Measurements from ENCODE around the gene SLC25A12. TPM values are rescaled to one million over a fixed set of nuclear protein-coding genes. Genes with fewer than 3 reads are reported as not detected.
A peak's percentile ranks its signal among the peaks of the same experiment; 100 is the strongest.

The SLC25A12 gene
- total RNA-seq, 1 donor from 2014 or later, result 16.5 TPM

GRCh38 chr2:171883275-171883893, 10.7 kb downstream of the SLC25A12 start:
- no peak overlapping the region for H3K27ac Mint-ChIP-seq (ENCODE audit: unreplicated experiment)
- no peak for TF ChIP-seq CTCF (IDR thresholded peaks at IDR 0.05)
- DNase-seq (ENCODE audit: extremely low spot score, unreplicated experiment), result no peak
- H3K4me1 Mint-ChIP-seq (ENCODE audit: unreplicated experiment), result peaks cover 12% of the 10 kb centered on the region
- no peaks in the 10 kb centered on the region for H3K36me3 Mint-ChIP-seq (ENCODE audit: unreplicated experiment)
- no peaks in the 10 kb centered on the region for H3K9me3 Mint-ChIP-seq (ENCODE audit: unreplicated experiment)
- H3K4me3 Mint-ChIP-seq (ENCODE audit: unreplicated experiment), result no peak overlapping the region
- H3K27me3 Mint-ChIP-seq (ENCODE audit: unreplicated experiment), result no peaks in the 10 kb centered on the region

- peaks cover 21% of the 10 kb centered on the region for H3K4me1 Mint-ChIP-seq (ENCODE audit: unreplicated experiment)
- DNase-seq (ENCODE audit: extremely low spot score, unreplicated experiment), result no peak
- no peak overlapping the region for H3K4me3 Mint-ChIP-seq (ENCODE audit: unreplicated experiment)
- H3K36me3 Mint-ChIP-seq (ENCODE audit: unreplicated experiment), result no peaks in the 10 kb centered on the region
- H3K27me3 Mint-ChIP-seq (ENCODE audit: unreplicated experiment), result no peaks in the 10 kb centered on the region
- no peak for TF ChIP-seq CTCF (IDR thresholded peaks at IDR 0.05)
- H3K9me3 Mint-ChIP-seq (ENCODE audit: unreplicated experiment), result no peaks in the 10 kb centered on the region
- H3K27ac Mint-ChIP-seq (ENCODE audit: unreplicated experiment), result no peak overlapping the region
Observed at GRCh38 chr2:171882089-171882769, 11.8 kb downstream of the SLC25A12 start.

- no peak for DNase-seq (ENCODE audit: extremely low spot score, unreplicated experiment)
- no peaks in the 10 kb centered on the region for H3K27me3 Mint-ChIP-seq (ENCODE audit: unreplicated experiment)
- H3K27ac Mint-ChIP-seq (ENCODE audit: unreplicated experiment), result no peak overlapping the region
Observed at GRCh38 chr2:171880774-171881173, 13.3 kb downstream of the SLC25A12 start.

GRCh38 chr2:171879865-171880264, 14.2 kb downstream of the SLC25A12 start:
- no peaks in the 10 kb centered on the region for H3K36me3 Mint-ChIP-seq (ENCODE audit: unreplicated experiment)
- no peak for TF ChIP-seq CTCF (IDR thresholded peaks at IDR 0.05)
- H3K9me3 Mint-ChIP-seq (ENCODE audit: unreplicated experiment), result no peaks in the 10 kb centered on the region
- DNase-seq (ENCODE audit: extremely low spot score, unreplicated experiment), result no peak
- no peak overlapping the region for H3K4me3 Mint-ChIP-seq (ENCODE audit: unreplicated experiment)
- no peaks in the 10 kb centered on the region for H3K27me3 Mint-ChIP-seq (ENCODE audit: unreplicated experiment)
- H3K4me1 Mint-ChIP-seq (ENCODE audit: unreplicated experiment), result peaks cover 37% of the 10 kb centered on the region
- H3K27ac Mint-ChIP-seq (ENCODE audit: unreplicated experiment), result peak overlapping the region; percentile 66

More at GRCh38 chr2:171880774-171881173, 13.3 kb downstream of the SLC25A12 start:
- Mint-ChIP-seq H3K4me1 (ENCODE audit: unreplicated experiment) (peaks cover 32% of the 10 kb centered on the region), H3K36me3 (ENCODE audit: unreplicated experiment) (no peaks in the 10 kb centered on the region), H3K9me3 (ENCODE audit: unreplicated experiment) (no peaks in the 10 kb centered on the region), H3K4me3 (ENCODE audit: unreplicated experiment) (no peak overlapping the region)
- no peak for TF ChIP-seq CTCF (IDR thresholded peaks at IDR 0.05)

GRCh38 chr2:171878481-171878993, 15.5 kb downstream of the SLC25A12 start:
- Mint-ChIP-seq H3K9me3 (ENCODE audit: unreplicated experiment) (no peaks in the 10 kb centered on the region), H3K27ac (ENCODE audit: unreplicated experiment) (peak overlapping the region; percentile 83), H3K36me3 (ENCODE audit: unreplicated experiment) (peaks cover 1% of the 10 kb centered on the region), H3K4me3 (ENCODE audit: unreplicated experiment) (peak overlapping the region; percentile 2), H3K4me1 (ENCODE audit: unreplicated experiment) (peaks cover 37% of the 10 kb centered on the region), H3K27me3 (ENCODE audit: unreplicated experiment) (no peaks in the 10 kb centered on the region)
- DNase-seq (ENCODE audit: extremely low spot score, unreplicated experiment), result no peak
- TF ChIP-seq CTCF (IDR thresholded peaks at IDR 0.05), result no peak

All from osteocyte (in vitro differentiated cells).